NCI-H146 treated with DMSO at 0.1 percent for 48 hours (cell line): ENCODE data around the gene ABHD3.
"Not testable (repeated sequence)": the region's sequence is repeated elsewhere in the genome, so short reads cannot be mapped to it uniquely, and the experiment has no call there.

Experiments used
- DNase-seq: peaks from one replicate; lab custom pipeline; 2025; ENCODE audit not compliant: unreplicated experiment; lab: John Stamatoyannopoulos, UW

The ABHD3 gene

GRCh38 chr18:21652073-21652472 lies 52.5 kb downstream of the ABHD3 start:
- no peak for DNase-seq

GRCh38 chr18:21650311-21650710 lies 54.3 kb downstream of the ABHD3 start:
- no peak for DNase-seq

- DNase-seq, result not testable (repeated sequence)
Measured at GRCh38 chr18:21640375-21640774, 64.2 kb downstream of the ABHD3 start.

- DNase-seq, result no peak
Measured at GRCh38 chr18:21638822-21639221, 65.8 kb downstream of the ABHD3 start.

GRCh38 chr18:21636769-21637168 lies 67.8 kb downstream of the ABHD3 start:
- DNase-seq, result no peak

GRCh38 chr18:21634588-21635199 lies 69.9 kb downstream of the ABHD3 start:
- no peak for DNase-seq

GRCh38 chr18:21632393-21632792 lies 72.2 kb downstream of the ABHD3 start:
- DNase-seq, result no peak

GRCh38 chr18:21629089-21629832 lies 75.3 kb downstream of the ABHD3 start:
- no peak for DNase-seq

- not testable (repeated sequence) for DNase-seq
Measured at GRCh38 chr18:21621640-21622039, 82.9 kb downstream of the ABHD3 start.

- peak; percentile 96 for DNase-seq
Measured at GRCh38 chr18:21612125-21613039, 92.2 kb downstream of the ABHD3 start, which contains the start of gene SNRPD1. Gene SNRPD1 (plus strand): TSS chr18:21612314. CDS start chr18:21612430, 116 bp downstream.

GRCh38 chr18:21611401-21612124 lies 93.0 kb downstream of the ABHD3 start:
- DNase-seq, result peak; percentile 51

GRCh38 chr18:21605213-21605612 lies 99.4 kb downstream of the ABHD3 start:
- DNase-seq, result no peak

- DNase-seq, result no peak
Measured at GRCh38 chr18:21604671-21605070, 99.9 kb downstream of the ABHD3 start.

- DNase-seq, result no peak
Measured at GRCh38 chr18:21602299-21602587, 102.3 kb downstream of the ABHD3 start.
